Breast epithelium (tissue), 3 donors: Measurements from ENCODE around the gene TPRG1L. TPM values are rescaled to one million over a fixed set of nuclear protein-coding genes. Genes with fewer than 3 reads are reported as not detected.

ENCODE experiments used
- total RNA-seq, 3 donors: library from RNA; depleted of rRNA; stranded (reverse); fragments of >200 nt; gene quantifications; one replicate each; pipeline ENCODE4 v1.1.0, GENCODE V29; 2016

TPRG1L gene
- total RNA-seq, 3 donors from 2014 or later = 32.4 to 56.8 (median 34.5) TPM

Other genes starting within 250 kb of the TPRG1L start
- gene ARHGEF16, start 170.3 kb upstream of the TPRG1L start, total RNA-seq = 10 to 100 TPM in 2 of 3 donors, under 1 TPM in 1; 0.80 to 16.2 (median 15.1) TPM
- 10 to 100 TPM; 19.3 to 32.1 (median 24.2) TPM for gene MEGF6, start 13.5 kb upstream of the TPRG1L start, total RNA-seq
- gene WRAP73, start 25.1 kb downstream of the TPRG1L start, total RNA-seq = 10 to 100 TPM; 19.3 to 23.6 (median 20.2) TPM
- gene TP73, start 27.5 kb downstream of the TPRG1L start, total RNA-seq = 1 to 10 TPM in 1 of 3 donors, under 1 TPM in 1, not detected in 1; 0.66 to 1.0 TPM
- gene CCDC27, start 127.4 kb downstream of the TPRG1L start, total RNA-seq = not detected
- gene SMIM1, start 147.7 kb downstream of the TPRG1L start, total RNA-seq = 1 to 10 TPM; 1.3 to 4.7 (median 4.6) TPM
- gene LRRC47, start 171.5 kb downstream of the TPRG1L start, total RNA-seq = 10 to 100 TPM; 31.5 to 34.2 (median 34.2) TPM
- gene CEP104, start 232.2 kb downstream of the TPRG1L start, total RNA-seq = 10 to 100 TPM; 24.0 to 33.8 (median 30.5) TPM
- 10 to 100 TPM in 2 of 3 donors, 1 to 10 TPM in 1; 9.1 to 14.4 (median 11.3) TPM for gene DFFB, start 232.5 kb downstream of the TPRG1L start, total RNA-seq